Loucy (cell line): Measurements from ENCODE around the gene SLC25A17.

Experiments
- H2AFZ ChIP-seq: fragments of 200-600 bp; sonication (generic); 2 replicates; pipeline ENCODE4 v1.6.0; 2016; ENCODE audit warnings: antibody characterized with exemption, mild to moderate bottlenecking, low read length, moderate library complexity
- H3F3A ChIP-seq: fragments of 200-600 bp; 2 replicates; pipeline ENCODE4 v1.6.0; 2016; ENCODE audit warnings: antibody characterized with exemption, low read depth, mild to moderate bottlenecking
- H3K27me3 ChIP-seq: fragments of 200-600 bp; sonication (generic); 2 replicates; pipeline ENCODE4 v1.6.1; 2014; ENCODE audit warnings: low read length, mild to moderate bottlenecking; ENCODE audit not compliant: insufficient read depth, poor library complexity, severe bottlenecking
- H3K36me3 ChIP-seq: fragments of 200-600 bp; sonication (generic); 2 replicates; pipeline ENCODE4 v1.6.1; 2016; ENCODE audit warnings: low read length; ENCODE audit not compliant: insufficient read depth
- H3K4me1 ChIP-seq: fragments of 200-600 bp; sonication (generic); 2 replicates; pipeline ENCODE4 v1.5.1; 2014; ENCODE audit warnings: low read length, mild to moderate bottlenecking; ENCODE audit not compliant: insufficient read depth, poor library complexity, severe bottlenecking
- H3K4me2 ChIP-seq: fragments of 200-600 bp; sonication (generic); 2 replicates; pipeline ENCODE4 v1.6.0; 2014; ENCODE audit warnings: antibody characterized with exemption, low read length, low read depth, mild to moderate bottlenecking; ENCODE audit not compliant: poor library complexity, severe bottlenecking
- H3K4me3 ChIP-seq: fragments of 200-600 bp; sonication (generic); 2 replicates; pipeline ENCODE4 v1.5.1; 2014; ENCODE audit warnings: low read length, mild to moderate bottlenecking, mixed read lengths; ENCODE audit not compliant: poor library complexity, severe bottlenecking
- H3K79me2 ChIP-seq: fragments of 200-600 bp; sonication (generic); 2 replicates; pipeline ENCODE4 v1.6.1; 2014; ENCODE audit warnings: low read length; ENCODE audit not compliant: insufficient read depth
- H3K9ac ChIP-seq: fragments of 200-600 bp; sonication (generic); 2 replicates; pipeline ENCODE4 v1.6.0; 2014; ENCODE audit warnings: mild to moderate bottlenecking, low read depth, low read length, moderate library complexity; ENCODE audit not compliant: poor library complexity, severe bottlenecking
- H3K9me2 ChIP-seq: fragments of 200-600 bp; sonication (generic); replicated peaks from 2 replicates; pipeline ENCODE4 v1.6.1; 2016; ENCODE audit warnings: low read depth, low read length, mixed read lengths
- H3K9me3 ChIP-seq: fragments of 200-600 bp; sonication (generic); 2 replicates; pipeline ENCODE4 v1.6.1; 2014; ENCODE audit warnings: mild to moderate bottlenecking, antibody characterized with exemption, low read length, low read depth; ENCODE audit not compliant: insufficient read depth
- H4K20me1 ChIP-seq: fragments of 200-600 bp; sonication (generic); 2 replicates; pipeline ENCODE4 v1.6.0; 2014; ENCODE audit warnings: antibody characterized with exemption, low read length, mild to moderate bottlenecking; ENCODE audit not compliant: insufficient read depth, poor library complexity, severe bottlenecking
- CTCF ChIP-seq: fragments of 200-600 bp; sonication (generic); conservative IDR thresholded peaks from 2 replicates; pipeline ENCODE4 v1.5.1; 2014; ENCODE audit warnings: mild to moderate bottlenecking, antibody characterized with exemption, low read length
- EZH2phosphoT487 ChIP-seq: fragments of 200-600 bp; IDR thresholded peaks from 2 replicates; pipeline ENCODE4 v1.6.1; 2018; ENCODE audit warnings: antibody characterized with exemption, mild to moderate bottlenecking, moderate library complexity, borderline replicate concordance

Gene SLC25A17

GRCh38 chr22:40758390-40758789 is 60.8 kb downstream of the SLC25A17 start:
- no peaks in the 10 kb centered on the region for H3K79me2 ChIP-seq
- TF ChIP-seq EZH2phosphoT487 (no peak), CTCF (no peak)
- H3K27me3 ChIP-seq = no peaks in the 10 kb centered on the region
- no peak overlapping the region for H3K4me2 ChIP-seq
- H3K4me1 ChIP-seq = no peaks in the 10 kb centered on the region
- H3F3A ChIP-seq = no peaks in the 10 kb centered on the region
- H2AFZ ChIP-seq = no peak overlapping the region
- H3K4me3 ChIP-seq = no peak overlapping the region
- no peak overlapping the region for H3K9ac ChIP-seq
- no peaks in the 10 kb centered on the region for H3K9me3 ChIP-seq
- no peaks in the 10 kb centered on the region for H3K36me3 ChIP-seq
- no peaks in the 10 kb centered on the region for H4K20me1 ChIP-seq
- no peaks in the 10 kb centered on the region for H3K9me2 ChIP-seq

GRCh38 chr22:40757071-40757470 is 62.1 kb downstream of the SLC25A17 start:
- Histone ChIP-seq H3K79me2 (no peaks in the 10 kb centered on the region), H3K9me3 (no peaks in the 10 kb centered on the region), H3K9me2 (no peaks in the 10 kb centered on the region), H3K9ac (no peak overlapping the region), H3K4me2 (no peak overlapping the region), H3K4me3 (no peak overlapping the region), H3F3A (no peaks in the 10 kb centered on the region), H2AFZ (no peak overlapping the region), H4K20me1 (no peaks in the 10 kb centered on the region), H3K4me1 (no peaks in the 10 kb centered on the region), H3K36me3 (no peaks in the 10 kb centered on the region), H3K27me3 (no peaks in the 10 kb centered on the region)
- TF ChIP-seq EZH2phosphoT487 (no peak), CTCF (no peak)

- Histone ChIP-seq H4K20me1 (no peaks in the 10 kb centered on the region), H3F3A (no peaks in the 10 kb centered on the region), H3K4me2 (no peak overlapping the region), H3K9ac (no peak overlapping the region), H3K27me3 (no peaks in the 10 kb centered on the region), H3K79me2 (no peaks in the 10 kb centered on the region), H2AFZ (no peak overlapping the region), H3K9me2 (no peaks in the 10 kb centered on the region), H3K9me3 (peaks cover 5% of the 10 kb centered on the region; the same call in 1 of the 2 replicates), H3K4me3 (no peak overlapping the region), H3K36me3 (no peaks in the 10 kb centered on the region), H3K4me1 (no peaks in the 10 kb centered on the region)
- no peak for TF ChIP-seq EZH2phosphoT487
- no peak for TF ChIP-seq CTCF
Observed at GRCh38 chr22:40753114-40753513, 66.0 kb downstream of the SLC25A17 start.
